HUES48 (cell line): Measurements from ENCODE around the gene TMEM125.

Experiments
- H3K27ac ChIP-seq: one replicate; pipeline ENCODE4 v1.7.0; 2013; ENCODE audit warnings: low read depth, low read length, inconsistent platforms
- H3K27me3 ChIP-seq: 2 replicates; pipeline ENCODE4 v1.6.1; 2013; ENCODE audit warnings: mild to moderate bottlenecking, low read length; ENCODE audit not compliant: control insufficient read depth, insufficient read depth
- H3K36me3 ChIP-seq: 2 replicates; pipeline ENCODE4 v1.6.1; 2013; ENCODE audit warnings: low read length; ENCODE audit not compliant: control insufficient read depth, insufficient read depth
- H3K4me1 ChIP-seq: 2 replicates; pipeline ENCODE4 v1.6.1; 2013; ENCODE audit warnings: mild to moderate bottlenecking, low read length; ENCODE audit not compliant: control insufficient read depth, insufficient read depth
- H3K4me3 ChIP-seq: 2 replicates; pipeline ENCODE4 v1.5.1; 2013; ENCODE audit warnings: mild to moderate bottlenecking, low read depth, low read length
- H3K9ac ChIP-seq: 2 replicates; pipeline ENCODE4 v1.6.1; 2013; ENCODE audit warnings: mild to moderate bottlenecking, low read depth, low read length, moderate library complexity
- H3K9me3 ChIP-seq: 2 replicates; pipeline ENCODE4 v1.6.1; 2013; ENCODE audit warnings: low read length; ENCODE audit not compliant: control insufficient read depth, insufficient read depth

The TMEM125 gene

GRCh38 chr1:43316738-43317520 is 47.1 kb downstream of the TMEM125 start:
- Histone ChIP-seq H3K4me3 (no peak overlapping the region), H3K4me1 (no peaks in the 10 kb centered on the region), H3K36me3 (no peaks in the 10 kb centered on the region), H3K27ac (no peak overlapping the region), H3K9ac (no peak overlapping the region), H3K27me3 (no peaks in the 10 kb centered on the region), H3K9me3 (no peaks in the 10 kb centered on the region)

GRCh38 chr1:43317817-43318471 is 48.2 kb downstream of the TMEM125 start:
- H3K27me3 ChIP-seq: no peaks in the 10 kb centered on the region
- no peak overlapping the region for H3K27ac ChIP-seq
- no peaks in the 10 kb centered on the region for H3K9me3 ChIP-seq
- no peak overlapping the region for H3K9ac ChIP-seq
- no peak overlapping the region for H3K4me3 ChIP-seq
- no peaks in the 10 kb centered on the region for H3K4me1 ChIP-seq
- no peaks in the 10 kb centered on the region for H3K36me3 ChIP-seq

GRCh38 chr1:43318831-43319230 is 49.0 kb downstream of the TMEM125 start:
- no peak overlapping the region for H3K9ac ChIP-seq
- no peak overlapping the region for H3K27ac ChIP-seq
- no peaks in the 10 kb centered on the region for H3K36me3 ChIP-seq
- no peaks in the 10 kb centered on the region for H3K9me3 ChIP-seq
- H3K4me3 ChIP-seq: no peak overlapping the region
- no peaks in the 10 kb centered on the region for H3K27me3 ChIP-seq
- no peaks in the 10 kb centered on the region for H3K4me1 ChIP-seq

- no peak overlapping the region for H3K9ac ChIP-seq
- no peaks in the 10 kb centered on the region for H3K9me3 ChIP-seq
- no peaks in the 10 kb centered on the region for H3K27me3 ChIP-seq
- H3K27ac ChIP-seq: no peak overlapping the region
- H3K4me3 ChIP-seq: no peak overlapping the region
- no peaks in the 10 kb centered on the region for H3K36me3 ChIP-seq
- 0 out of 2 replicates have a peak, but pooled peaks cover under 1% of the 10 kb centered on the region for H3K4me1 ChIP-seq
These were observed 49.5 kb downstream of the TMEM125 start for GRCh38 chr1:43319288-43319687.

- no peaks in the 10 kb centered on the region for H3K36me3 ChIP-seq
- H3K9me3 ChIP-seq: no peaks in the 10 kb centered on the region
- H3K9ac ChIP-seq: no peak overlapping the region
- 0 out of 2 replicates have a peak, but pooled peaks cover 5% of the 10 kb centered on the region for H3K4me1 ChIP-seq
- H3K27me3 ChIP-seq: no peaks in the 10 kb centered on the region
- H3K27ac ChIP-seq: no peak overlapping the region
- H3K4me3 ChIP-seq: no peak overlapping the region
These were observed 50.0 kb downstream of the TMEM125 start for GRCh38 chr1:43319766-43320165.

- no peaks in the 10 kb centered on the region for H3K27me3 ChIP-seq
These were observed 51.6 kb downstream of the TMEM125 start for GRCh38 chr1:43321331-43321891.

GRCh38 chr1:43322506-43322905 is 52.7 kb downstream of the TMEM125 start:
- peaks cover under 1% of the 10 kb centered on the region for H3K9me3 ChIP-seq
- no peak overlapping the region for H3K9ac ChIP-seq
- H3K36me3 ChIP-seq: no peaks in the 10 kb centered on the region
- 0 out of 2 replicates have a peak, but pooled peaks cover 5% of the 10 kb centered on the region for H3K4me1 ChIP-seq
- H3K27ac ChIP-seq: no peak overlapping the region
- no peak overlapping the region for H3K4me3 ChIP-seq
- H3K27me3 ChIP-seq: no peaks in the 10 kb centered on the region

More at GRCh38 chr1:43321331-43321891, 51.6 kb downstream of the TMEM125 start:
- Histone ChIP-seq H3K4me3 (no peak overlapping the region), H3K36me3 (no peaks in the 10 kb centered on the region), H3K27ac (no peak overlapping the region), H3K4me1 (0 out of 2 replicates have a peak, but pooled peaks cover 5% of the 10 kb centered on the region), H3K9ac (no peak overlapping the region), H3K9me3 (no peaks in the 10 kb centered on the region; the same call in 1 of the 2 replicates)
